Subcutaneous adipose tissue (tissue), 4 donors: ENCODE measurements around the gene HNRNPA1. TPM values are rescaled to one million over a fixed set of nuclear protein-coding genes. Genes with fewer than 3 reads are reported as not detected.

Experiments used
- CTCF ChIP-seq: fragments of 450-650 bp; IDR thresholded peaks from one replicate; pipeline ENCODE4 v1.5.1; 2016; ENCODE audit warnings: low read depth, mild to moderate bottlenecking, control low read depth, antibody characterized with exemption, moderate library complexity
- total RNA-seq, 4 donors: library from RNA; depleted of rRNA; stranded (reverse); fragments of >200 nt; gene quantifications; one replicate each; pipeline ENCODE4 v1.1.0, GENCODE V29; 2016

Gene HNRNPA1
- total RNA-seq, 4 donors from 2014 or later = 352 to 490 (median 450) TPM

- no peak for TF ChIP-seq CTCF
Measured at GRCh38 chr12:54304187-54304810, 23.8 kb downstream of the HNRNPA1 start.

DNA sequence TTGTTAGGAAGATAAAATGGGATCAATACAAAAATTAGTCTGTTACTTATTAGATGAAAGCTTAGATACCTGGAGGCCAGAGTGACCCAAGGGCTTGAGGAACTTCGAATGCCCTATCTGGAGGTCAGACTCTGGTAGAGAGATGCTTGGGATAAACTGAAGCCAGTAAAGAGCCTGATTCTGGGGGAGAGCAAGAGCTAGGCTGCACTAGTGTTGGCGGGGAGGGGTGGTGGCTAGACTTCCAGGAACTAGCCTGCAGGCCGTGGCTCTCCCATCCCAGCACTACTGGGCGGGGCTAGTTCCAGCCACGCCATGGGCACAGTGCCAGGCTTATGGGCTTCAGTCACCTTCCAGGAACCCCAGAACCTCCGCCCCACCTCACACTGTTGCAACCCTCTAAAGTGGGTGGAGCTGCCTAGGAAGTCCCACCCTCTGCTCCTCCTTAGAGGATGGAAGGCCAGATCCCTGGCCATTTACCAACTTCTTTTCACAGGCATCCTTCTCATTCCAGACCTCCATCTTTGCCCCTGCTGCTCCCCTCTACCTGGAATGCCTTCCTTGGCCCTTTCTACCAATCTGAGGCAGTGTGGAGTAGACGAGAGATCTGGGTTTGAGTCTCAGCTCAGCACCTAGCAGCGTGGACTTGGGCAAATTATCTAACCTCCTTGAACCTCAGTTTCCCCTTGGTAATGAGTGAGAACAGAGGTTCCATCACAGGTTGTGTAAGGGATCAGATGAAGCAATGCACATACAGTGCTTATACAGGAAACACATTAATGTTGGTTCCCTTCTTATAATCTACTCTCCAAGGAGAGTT lies 26.6 kb downstream of the HNRNPA1 start:
- no peak for TF ChIP-seq CTCF

- no peak for TF ChIP-seq CTCF
Measured at GRCh38 chr12:54311051-54311450, 30.5 kb downstream of the HNRNPA1 start.

DNA sequence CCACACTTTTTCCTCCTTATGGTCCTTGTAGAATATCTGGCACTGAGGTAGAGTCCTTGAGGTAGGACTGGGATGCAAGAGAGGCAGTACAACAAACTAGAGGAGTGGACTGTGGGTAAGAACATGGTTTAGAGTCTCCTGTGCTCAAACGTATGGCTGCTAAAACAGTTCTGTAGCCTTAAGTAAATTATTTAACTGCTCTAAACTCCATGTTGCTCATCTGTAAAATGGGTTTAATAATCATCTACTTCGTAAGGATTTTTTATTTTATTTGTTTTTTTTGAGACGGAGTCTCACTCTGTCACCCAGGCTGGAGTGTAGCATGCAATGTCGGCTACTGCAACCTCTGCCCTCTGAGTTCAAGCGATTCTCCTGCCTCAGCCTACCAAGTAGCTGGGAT lies 40.8 kb downstream of the HNRNPA1 start:
- no peak for TF ChIP-seq CTCF

- no peak for TF ChIP-seq CTCF
Measured at GRCh38 chr12:54324617-54325441, 44.3 kb downstream of the HNRNPA1 start, which contains the start of gene COPZ1. COPZ1 (plus strand) TSS chr12:54325131; CDS start chr12:54325164, 33 bp downstream.

- no peak for TF ChIP-seq CTCF
Measured at GRCh38 chr12:54328595-54329337, 48.2 kb downstream of the HNRNPA1 start.
